ENCODE measurements around the gene WDCP.
"Not testable (repeated sequence)": the region's sequence is repeated elsewhere in the genome, so short reads cannot be mapped to it uniquely, and the experiment has no call there.

WDCP gene

GRCh38 chr2:24015562-24016375, 31.4 kb downstream of the WDCP start:
- DNase-seq (ENCODE audit: low read depth) = no peak
- TF ChIP-seq POLR2A (IDR thresholded peaks at IDR 0.05; ENCODE audit: extremely low read depth, insufficient read length) = no peak
- no peak for TF ChIP-seq MYC (IDR thresholded peaks at IDR 0.05; ENCODE audit: low read depth, low read length)
- no peak for TF ChIP-seq MAX (IDR thresholded peaks at IDR 0.05; ENCODE audit: low read depth, low read length)
- TF ChIP-seq, protein P1, sequence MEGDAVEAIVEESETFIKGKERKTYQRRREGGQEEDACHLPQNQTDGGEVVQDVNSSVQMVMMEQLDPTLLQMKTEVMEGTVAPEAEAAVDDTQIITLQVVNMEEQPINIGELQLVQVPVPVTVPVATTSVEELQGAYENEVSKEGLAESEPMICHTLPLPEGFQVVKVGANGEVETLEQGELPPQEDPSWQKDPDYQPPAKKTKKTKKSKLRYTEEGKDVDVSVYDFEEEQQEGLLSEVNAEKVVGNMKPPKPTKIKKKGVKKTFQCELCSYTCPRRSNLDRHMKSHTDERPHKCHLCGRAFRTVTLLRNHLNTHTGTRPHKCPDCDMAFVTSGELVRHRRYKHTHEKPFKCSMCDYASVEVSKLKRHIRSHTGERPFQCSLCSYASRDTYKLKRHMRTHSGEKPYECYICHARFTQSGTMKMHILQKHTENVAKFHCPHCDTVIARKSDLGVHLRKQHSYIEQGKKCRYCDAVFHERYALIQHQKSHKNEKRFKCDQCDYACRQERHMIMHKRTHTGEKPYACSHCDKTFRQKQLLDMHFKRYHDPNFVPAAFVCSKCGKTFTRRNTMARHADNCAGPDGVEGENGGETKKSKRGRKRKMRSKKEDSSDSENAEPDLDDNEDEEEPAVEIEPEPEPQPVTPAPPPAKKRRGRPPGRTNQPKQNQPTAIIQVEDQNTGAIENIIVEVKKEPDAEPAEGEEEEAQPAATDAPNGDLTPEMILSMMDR (IDR thresholded peaks at IDR 0.05; ENCODE audit: low read depth, low read length) = no peak
- H3K4me3 ChIP-seq (ENCODE audit: low read depth, low read length) = no peak overlapping the region

GRCh38 chr2:24014902-24015301, 32.3 kb downstream of the WDCP start:
- not testable (repeated sequence) for H3K4me3 ChIP-seq (ENCODE audit: low read depth, low read length); DNase-seq (ENCODE audit: low read depth)

DNA sequence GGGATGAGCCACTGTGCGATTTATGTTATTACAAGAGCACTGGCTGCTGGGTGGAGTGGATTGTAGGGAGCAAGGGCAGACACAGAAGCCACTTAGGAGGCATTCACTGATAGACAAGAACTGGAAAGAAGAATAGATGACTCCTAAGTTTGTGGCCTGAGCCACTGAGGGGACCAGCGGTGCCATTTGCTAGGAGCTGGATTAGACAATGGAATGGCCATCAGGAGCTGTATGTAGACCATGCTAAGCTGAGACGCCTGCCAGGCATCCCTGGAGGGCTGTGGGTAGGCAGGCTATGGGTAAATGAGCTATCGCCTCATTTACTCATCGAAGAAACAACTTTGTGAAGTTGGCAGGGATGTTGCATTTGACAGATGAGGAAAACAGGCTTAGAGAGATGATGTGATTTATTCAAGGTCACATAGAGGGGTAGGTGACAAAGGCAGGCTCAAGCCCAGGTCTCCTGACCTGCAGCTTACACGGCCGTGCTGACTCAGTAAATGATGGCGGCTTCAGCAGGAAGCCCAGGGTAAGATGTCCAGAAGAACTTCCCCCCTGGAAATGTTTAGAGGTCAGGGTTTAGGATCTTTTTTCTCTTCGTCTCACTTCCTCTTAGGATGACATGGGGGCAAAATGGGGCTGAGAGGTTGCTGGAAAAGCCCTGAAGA, 34.5 kb downstream of the WDCP start:
- TF ChIP-seq, protein P1 (IDR thresholded peaks at IDR 0.05; ENCODE audit: low read depth, low read length) = no peak
- TF ChIP-seq POLR2A (IDR thresholded peaks at IDR 0.05; ENCODE audit: extremely low read depth, insufficient read length) (no peak), MYC (IDR thresholded peaks at IDR 0.05; ENCODE audit: low read depth, low read length) (no peak), MAX (IDR thresholded peaks at IDR 0.05; ENCODE audit: low read depth, low read length) (no peak)
- DNase-seq (ENCODE audit: low read depth) = no peak
- no peak overlapping the region for H3K4me3 ChIP-seq (ENCODE audit: low read depth, low read length)

GRCh38 chr2:24011250-24012104, 35.7 kb downstream of the WDCP start:
- no peak overlapping the region for H3K4me3 ChIP-seq (ENCODE audit: low read depth, low read length)
- no peak for TF ChIP-seq MYC (IDR thresholded peaks at IDR 0.05; ENCODE audit: low read depth, low read length)
- TF ChIP-seq, protein P1 (IDR thresholded peaks at IDR 0.05; ENCODE audit: low read depth, low read length) = no peak
- TF ChIP-seq POLR2A (IDR thresholded peaks at IDR 0.05; ENCODE audit: extremely low read depth, insufficient read length) = no peak
- no peak for TF ChIP-seq MAX (IDR thresholded peaks at IDR 0.05; ENCODE audit: low read depth, low read length)
- DNase-seq (ENCODE audit: low read depth) = peak; percentile 32

DNA sequence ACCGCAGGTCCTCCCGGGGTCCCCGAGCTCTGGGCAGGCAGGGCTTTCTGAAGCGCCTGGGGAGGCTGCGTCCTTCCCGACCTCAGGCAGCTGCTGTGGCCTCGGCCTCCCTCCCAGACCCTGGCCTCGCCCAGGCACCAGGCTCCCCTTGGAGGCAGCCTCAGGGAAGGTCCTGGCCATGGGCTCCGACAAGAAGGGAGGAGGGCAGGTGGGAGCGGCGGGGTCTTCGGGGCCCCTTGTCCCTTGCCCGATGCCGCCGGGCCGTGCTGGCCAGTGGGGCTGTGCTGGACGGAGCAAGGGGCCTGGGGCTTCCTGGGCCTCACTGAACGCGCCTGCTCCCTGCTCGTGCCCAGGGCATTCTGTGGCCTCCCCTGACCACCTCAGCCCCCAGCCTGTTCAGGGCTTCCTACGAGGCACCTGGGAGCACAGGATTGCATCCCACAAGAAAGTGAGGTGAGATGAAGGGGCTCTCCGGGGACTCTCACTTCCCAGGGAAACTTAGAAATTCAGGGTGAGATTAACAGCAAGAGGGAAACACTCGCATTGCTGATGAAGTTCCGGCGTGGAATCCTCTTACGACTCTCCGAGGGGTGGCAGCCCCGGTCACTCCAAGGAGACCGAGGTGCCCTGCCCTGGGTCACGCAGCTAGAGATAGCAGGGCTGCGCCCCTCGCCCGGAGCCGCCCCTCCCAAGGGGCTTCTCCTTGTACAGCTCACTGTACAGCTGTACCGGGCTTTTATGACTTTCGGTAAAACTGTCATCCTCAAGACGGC, 36.5 kb downstream of the WDCP start:
- no peak overlapping the region for H3K4me3 ChIP-seq (ENCODE audit: low read depth, low read length)
- DNase-seq (ENCODE audit: low read depth) = no peak
- TF ChIP-seq MAX (IDR thresholded peaks at IDR 0.05; ENCODE audit: low read depth, low read length) (no peak), POLR2A (IDR thresholded peaks at IDR 0.05; ENCODE audit: extremely low read depth, insufficient read length) (no peak), MYC (IDR thresholded peaks at IDR 0.05; ENCODE audit: low read depth, low read length) (no peak)
- TF ChIP-seq, protein P1 (IDR thresholded peaks at IDR 0.05; ENCODE audit: low read depth, low read length) = no peak
